WERI-Rb-1 (cell line): ENCODE measurements around the gene TLR1.
"Not testable (repeated sequence)": the region's sequence is repeated elsewhere in the genome, so short reads cannot be mapped to it uniquely, and the experiment has no call there.

Experiments
- DNase-seq: peaks from one replicate; pipeline ENCODE4 v3.0.0-alpha.2; 2020
- H3K27ac ChIP-seq: fragments of 250-450 bp; sonication (Bioruptor Pico); 2 replicates; pipeline ENCODE4 v1.5.1; 2020; ENCODE audit warnings: mild to moderate bottlenecking, moderate library complexity
- H3K27me3 ChIP-seq: fragments of 250-450 bp; sonication (Bioruptor Pico); 2 replicates; pipeline ENCODE4 v1.5.1; 2021; ENCODE audit warnings: mild to moderate bottlenecking, low read depth, moderate library complexity; ENCODE audit not compliant: insufficient read depth, severe bottlenecking
- H3K36me3 ChIP-seq: fragments of 250-450 bp; sonication (Bioruptor Pico); 2 replicates; pipeline ENCODE4 v1.5.1; 2020; ENCODE audit warnings: mild to moderate bottlenecking, moderate library complexity
- H3K4me3 ChIP-seq: 2 replicates; pipeline ENCODE4 v1.5.1; 2011; ENCODE audit warnings: low read depth, mild to moderate bottlenecking, control low read depth, low read length
- H3K9me3 ChIP-seq: fragments of 250-450 bp; sonication (Bioruptor Pico); 2 replicates; pipeline ENCODE4 v1.5.1; 2021; ENCODE audit warnings: mild to moderate bottlenecking, moderate library complexity; ENCODE audit not compliant: severe bottlenecking
- TF ChIP-seq, protein P1 (sequence below): IDR thresholded peaks from 2 replicates; pipeline ENCODE4 v1.5.1; 2011; ENCODE audit warnings: low read depth, mild to moderate bottlenecking, control low read depth, inconsistent platforms, low read length

The TLR1 gene

DNA sequence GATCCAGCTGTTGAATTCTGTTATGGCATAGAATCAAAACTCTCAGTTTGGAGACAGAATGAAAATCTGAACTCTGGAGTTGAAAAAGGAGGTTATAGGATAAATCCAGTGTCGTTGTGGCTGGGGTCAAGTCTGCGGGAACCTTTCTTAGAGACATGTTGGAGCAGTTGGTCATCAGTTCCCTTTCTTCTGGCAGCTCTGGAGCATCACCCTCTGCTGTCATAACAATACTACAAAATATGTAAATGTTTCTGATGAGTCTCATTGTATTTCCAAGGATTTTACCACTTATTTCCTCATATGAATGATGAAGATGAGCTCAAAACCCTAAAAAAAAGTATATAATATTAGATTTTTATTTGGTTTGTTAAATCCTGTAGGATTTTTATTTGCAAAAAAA lies 29.3 kb downstream of the TLR1 start:
- H3K4me3 ChIP-seq = no peak overlapping the region
- TF ChIP-seq, protein P1, sequence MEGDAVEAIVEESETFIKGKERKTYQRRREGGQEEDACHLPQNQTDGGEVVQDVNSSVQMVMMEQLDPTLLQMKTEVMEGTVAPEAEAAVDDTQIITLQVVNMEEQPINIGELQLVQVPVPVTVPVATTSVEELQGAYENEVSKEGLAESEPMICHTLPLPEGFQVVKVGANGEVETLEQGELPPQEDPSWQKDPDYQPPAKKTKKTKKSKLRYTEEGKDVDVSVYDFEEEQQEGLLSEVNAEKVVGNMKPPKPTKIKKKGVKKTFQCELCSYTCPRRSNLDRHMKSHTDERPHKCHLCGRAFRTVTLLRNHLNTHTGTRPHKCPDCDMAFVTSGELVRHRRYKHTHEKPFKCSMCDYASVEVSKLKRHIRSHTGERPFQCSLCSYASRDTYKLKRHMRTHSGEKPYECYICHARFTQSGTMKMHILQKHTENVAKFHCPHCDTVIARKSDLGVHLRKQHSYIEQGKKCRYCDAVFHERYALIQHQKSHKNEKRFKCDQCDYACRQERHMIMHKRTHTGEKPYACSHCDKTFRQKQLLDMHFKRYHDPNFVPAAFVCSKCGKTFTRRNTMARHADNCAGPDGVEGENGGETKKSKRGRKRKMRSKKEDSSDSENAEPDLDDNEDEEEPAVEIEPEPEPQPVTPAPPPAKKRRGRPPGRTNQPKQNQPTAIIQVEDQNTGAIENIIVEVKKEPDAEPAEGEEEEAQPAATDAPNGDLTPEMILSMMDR = no peak
- no peaks in the 10 kb centered on the region for H3K9me3 ChIP-seq
- no peaks in the 10 kb centered on the region for H3K36me3 ChIP-seq
- no peaks in the 10 kb centered on the region for H3K27me3 ChIP-seq
- DNase-seq = no peak
- no peak overlapping the region for H3K27ac ChIP-seq

DNA sequence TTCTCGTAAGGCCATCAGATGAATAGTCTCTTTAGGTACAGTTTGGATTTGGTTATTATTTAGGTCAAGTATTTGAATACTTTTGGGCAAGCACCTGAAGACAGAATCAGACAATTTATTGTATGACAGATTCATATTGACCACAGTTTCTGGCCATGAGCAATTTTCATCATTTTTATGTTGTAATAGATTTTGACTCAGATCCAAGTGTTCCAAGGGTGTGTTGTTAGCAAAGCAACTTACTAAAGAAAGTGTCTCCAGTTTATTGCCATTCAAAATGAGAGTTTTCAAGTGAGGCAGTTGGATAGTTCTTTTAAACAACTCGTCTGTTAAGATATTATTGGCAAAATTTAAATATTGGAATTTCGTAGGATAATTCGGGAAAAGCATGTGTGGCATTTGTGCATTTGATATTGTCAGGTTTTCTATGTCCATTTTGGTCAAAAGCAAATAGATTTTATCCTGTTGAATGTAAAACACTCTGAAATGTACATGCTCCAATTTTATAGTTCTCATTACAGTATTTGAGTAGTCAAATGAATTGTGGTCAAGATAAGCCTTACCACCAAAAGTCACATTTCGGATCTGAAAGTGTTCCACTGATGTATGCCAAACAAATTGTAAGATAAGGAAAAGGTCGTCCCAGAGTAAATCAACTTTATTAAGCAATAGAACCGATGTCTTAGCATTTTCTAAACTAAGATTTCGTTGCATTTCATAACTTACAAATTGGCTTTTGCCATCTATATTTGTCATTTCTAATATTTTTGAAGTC lies 30.2 kb downstream of the TLR1 start:
- H3K9me3 ChIP-seq = no peaks in the 10 kb centered on the region
- no peaks in the 10 kb centered on the region for H3K36me3 ChIP-seq
- no peak for DNase-seq
- no peak overlapping the region for H3K27ac ChIP-seq
- no peak overlapping the region for H3K4me3 ChIP-seq
- no peaks in the 10 kb centered on the region for H3K27me3 ChIP-seq
- TF ChIP-seq, protein P1 = no peak

DNA sequence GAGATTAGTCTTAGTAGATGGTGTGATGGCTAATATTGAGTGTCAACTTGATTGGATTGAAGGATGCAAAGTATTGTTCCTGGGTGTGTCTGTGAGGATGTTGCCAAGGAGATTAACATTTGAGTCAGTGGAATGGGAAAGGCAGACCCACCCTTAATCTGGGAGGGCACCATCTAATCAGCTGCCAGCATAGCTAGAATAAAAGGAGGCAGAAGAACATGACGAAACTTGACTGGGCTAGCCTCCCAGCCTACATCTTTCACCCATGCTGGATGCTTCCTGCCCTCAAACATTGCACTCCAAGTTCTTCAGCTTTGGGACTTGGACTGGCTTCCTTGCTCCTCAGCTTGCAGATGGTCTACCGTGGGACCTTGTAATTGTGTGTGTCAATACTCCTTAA lies 34.3 kb downstream of the TLR1 start:
- not testable (repeated sequence) for H3K4me3 ChIP-seq, DNase-seq, H3K9me3 ChIP-seq, H3K36me3 ChIP-seq, H3K27ac ChIP-seq, H3K27me3 ChIP-seq

DNA sequence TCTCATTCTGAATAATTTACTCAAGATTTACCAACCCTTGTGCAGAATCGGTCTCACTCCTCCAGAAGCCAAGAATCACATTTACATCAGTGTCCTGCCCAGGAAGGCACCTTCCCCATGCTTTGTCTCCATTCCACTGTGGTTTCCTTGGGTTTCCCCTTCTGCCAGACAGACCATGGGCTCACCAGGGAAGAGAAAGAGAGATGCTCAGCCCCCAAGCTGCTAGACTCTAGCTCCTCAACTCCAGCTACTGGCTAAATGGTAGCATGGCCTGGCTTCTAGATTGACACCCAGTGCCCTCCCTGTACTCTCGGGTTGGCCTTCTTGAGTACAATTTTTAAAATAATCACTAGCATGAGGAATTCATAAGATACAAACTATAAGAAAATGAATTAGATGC lies 34.7 kb downstream of the TLR1 start:
- H3K4me3 ChIP-seq = no peak overlapping the region
- DNase-seq = no peak
- no peaks in the 10 kb centered on the region for H3K36me3 ChIP-seq
- H3K9me3 ChIP-seq = no peaks in the 10 kb centered on the region
- H3K27me3 ChIP-seq = no peaks in the 10 kb centered on the region
- TF ChIP-seq, protein P1 = no peak
- H3K27ac ChIP-seq = no peak overlapping the region

DNA sequence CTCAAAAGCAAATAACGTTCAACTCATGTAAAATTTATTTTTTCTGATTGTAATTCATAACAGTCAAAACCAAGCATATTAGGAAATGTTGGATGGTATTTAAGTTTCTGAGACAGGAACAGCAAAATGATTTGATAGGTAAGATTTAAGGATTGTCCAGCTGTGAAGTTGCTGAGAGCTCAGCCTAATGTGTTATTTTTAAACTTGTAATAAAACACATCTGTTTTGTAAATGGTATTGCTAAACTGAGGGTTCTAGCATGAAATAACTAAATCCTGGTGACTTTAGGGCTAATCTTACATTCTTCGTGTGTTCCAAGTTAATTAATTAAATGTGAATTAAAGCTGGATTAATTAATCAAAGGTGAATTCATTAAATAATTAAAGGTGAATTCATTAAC lies 35.1 kb downstream of the TLR1 start:
- no peaks in the 10 kb centered on the region for H3K9me3 ChIP-seq
- H3K36me3 ChIP-seq = no peaks in the 10 kb centered on the region
- DNase-seq = no peak
- no peak overlapping the region for H3K4me3 ChIP-seq
- TF ChIP-seq, protein P1 = no peak
- no peaks in the 10 kb centered on the region for H3K27me3 ChIP-seq
- H3K27ac ChIP-seq = no peak overlapping the region

DNA sequence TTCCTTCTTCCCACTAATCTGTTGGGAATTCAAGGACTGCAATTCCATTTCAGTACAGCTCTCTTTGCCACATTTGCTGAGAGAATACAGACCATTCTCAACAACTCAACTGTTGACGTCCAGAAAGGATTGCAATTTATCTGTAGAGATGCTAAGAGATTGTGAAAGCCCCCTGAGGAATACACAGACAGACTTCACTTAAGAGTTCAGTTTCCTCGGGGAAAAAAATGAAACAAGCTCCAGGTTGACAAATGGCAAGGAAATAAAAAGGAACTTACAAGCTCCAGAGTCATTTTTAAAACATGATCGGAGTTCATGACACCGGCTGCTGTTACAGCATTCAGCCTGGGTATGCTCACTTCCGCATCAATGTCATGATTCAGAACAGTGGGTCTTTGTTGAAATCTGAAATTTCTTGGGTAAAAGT lies 35.6 kb downstream of the TLR1 start:
- no peaks in the 10 kb centered on the region for H3K27me3 ChIP-seq
- no peak for DNase-seq
- TF ChIP-seq, protein P1 = no peak
- H3K27ac ChIP-seq = no peak overlapping the region
- H3K9me3 ChIP-seq = no peaks in the 10 kb centered on the region
- H3K36me3 ChIP-seq = no peaks in the 10 kb centered on the region
- no peak overlapping the region for H3K4me3 ChIP-seq

DNA sequence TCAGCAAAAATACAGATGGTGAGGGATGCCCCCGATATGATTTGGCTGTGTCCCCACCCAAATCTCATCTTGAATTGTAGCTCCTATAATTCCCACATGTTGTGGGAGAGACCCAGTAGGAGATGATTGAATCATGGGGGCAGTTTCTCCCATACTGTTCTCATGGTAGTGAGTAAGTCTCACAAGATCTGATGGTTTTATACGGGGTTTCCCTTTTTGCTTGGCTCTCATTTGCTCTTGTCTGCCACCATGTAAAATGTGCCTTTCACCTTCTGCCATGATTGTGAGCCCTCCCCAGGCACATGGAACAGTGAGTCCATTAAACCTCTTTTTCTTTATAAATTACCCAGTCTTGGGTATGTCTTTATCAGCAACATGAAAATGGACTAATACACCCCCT lies 37.7 kb downstream of the TLR1 start:
- H3K27me3 ChIP-seq, H3K36me3 ChIP-seq, H3K27ac ChIP-seq, H3K9me3 ChIP-seq, DNase-seq, H3K4me3 ChIP-seq: not testable (repeated sequence)
